ENCODE measurements around the gene CHST6. TPM values are rescaled to one million over a fixed set of nuclear protein-coding genes. Genes with fewer than 3 reads are reported as not detected.

Gene CHST6
- total and polyA plus RNA-seq, 9 of the 15 experiments (the other 6 are each of a cell fraction or from before 2014, with no cell fraction given), result 0.01 to 0.05 (median 0.02) TPM; not detected in 6

DNA sequence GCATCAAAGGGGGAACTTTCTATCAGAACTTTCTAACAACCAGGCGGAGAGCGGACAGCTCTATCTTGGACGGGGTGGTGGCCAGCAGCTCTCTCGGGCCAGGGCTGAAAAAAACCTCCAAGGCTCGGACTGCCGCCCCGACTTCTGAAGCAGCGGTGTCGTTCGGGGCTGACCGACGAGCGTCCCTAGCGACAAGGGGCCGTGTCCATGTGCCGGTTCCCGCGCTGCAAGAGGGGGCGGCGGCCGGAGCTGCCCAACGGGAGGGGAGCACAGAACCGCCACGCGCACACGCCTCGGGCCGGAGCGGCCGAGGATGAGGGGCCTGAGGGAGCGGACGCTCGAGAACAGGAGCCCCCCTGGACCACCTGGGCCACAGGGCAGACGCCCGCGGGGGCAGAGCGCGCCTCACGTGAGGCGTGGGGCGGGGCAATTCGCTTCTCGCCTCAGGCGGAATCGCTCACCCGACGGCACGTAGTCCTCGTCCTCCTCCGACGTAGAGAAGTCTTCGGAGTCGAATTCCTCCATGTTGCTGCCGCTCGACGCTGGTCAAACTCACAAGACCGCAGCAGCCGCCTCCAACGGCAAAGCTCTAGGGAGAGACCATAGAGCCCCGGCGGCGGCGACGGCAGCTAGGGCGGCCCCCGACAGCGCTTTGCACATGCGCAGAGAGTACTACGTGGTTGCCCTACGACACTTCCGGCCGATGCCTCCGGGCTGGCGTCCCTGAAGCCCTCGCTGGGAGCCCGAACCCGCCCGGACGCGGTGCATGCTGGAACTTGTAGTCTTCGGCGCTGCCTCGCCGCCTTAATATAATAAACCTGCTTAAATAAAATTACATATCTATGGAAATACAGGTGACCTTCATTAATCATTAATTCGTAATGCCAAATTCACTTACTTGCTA lies 62.2 kb downstream of the CHST6 start, which contains the start of gene CFDP1 (continued):
- TF ChIP-seq, protein P1, sequence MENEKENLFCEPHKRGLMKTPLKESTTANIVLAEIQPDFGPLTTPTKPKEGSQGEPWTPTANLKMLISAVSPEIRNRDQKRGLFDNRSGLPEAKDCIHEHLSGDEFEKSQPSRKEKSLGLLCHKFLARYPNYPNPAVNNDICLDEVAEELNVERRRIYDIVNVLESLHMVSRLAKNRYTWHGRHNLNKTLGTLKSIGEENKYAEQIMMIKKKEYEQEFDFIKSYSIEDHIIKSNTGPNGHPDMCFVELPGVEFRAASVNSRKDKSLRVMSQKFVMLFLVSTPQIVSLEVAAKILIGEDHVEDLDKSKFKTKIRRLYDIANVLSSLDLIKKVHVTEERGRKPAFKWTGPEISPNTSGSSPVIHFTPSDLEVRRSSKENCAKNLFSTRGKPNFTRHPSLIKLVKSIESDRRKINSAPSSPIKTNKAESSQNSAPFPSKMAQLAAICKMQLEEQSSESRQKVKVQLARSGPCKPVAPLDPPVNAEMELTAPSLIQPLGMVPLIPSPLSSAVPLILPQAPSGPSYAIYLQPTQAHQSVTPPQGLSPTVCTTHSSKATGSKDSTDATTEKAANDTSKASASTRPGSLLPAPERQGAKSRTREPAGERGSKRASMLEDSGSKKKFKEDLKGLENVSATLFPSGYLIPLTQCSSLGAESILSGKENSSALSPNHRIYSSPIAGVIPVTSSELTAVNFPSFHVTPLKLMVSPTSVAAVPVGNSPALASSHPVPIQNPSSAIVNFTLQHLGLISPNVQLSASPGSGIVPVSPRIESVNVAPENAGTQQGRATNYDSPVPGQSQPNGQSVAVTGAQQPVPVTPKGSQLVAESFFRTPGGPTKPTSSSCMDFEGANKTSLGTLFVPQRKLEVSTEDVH (IDR thresholded peaks at IDR 0.05; ENCODE audit: low read depth, partially characterized antibody), result peak; percentile 99
- TF ChIP-seq RBM15 (IDR thresholded peaks at IDR 0.05; ENCODE audit: insufficient read depth, low read length) (no peak), RBM22 (IDR thresholded peaks at IDR 0.05; ENCODE audit: low read depth, low read length, poor library complexity, severe bottlenecking) (peak; percentile 87), ZSCAN29 (IDR thresholded peaks at IDR 0.05) (no peak), NR1H2 (CRISPR knock-in tag; IDR thresholded peaks at IDR 0.05) (peak; percentile 32), MLX (CRISPR knock-in tag; conservative IDR thresholded peaks at IDR 0.05) (0 out of 4 replicates have a peak, but pooled peaks of 1 of the 2 experiments have one; percentile 84), SOX6 (IDR thresholded peaks at IDR 0.05) (peak; percentile 42; the same call in 1 of the 2 replicates), PHF8 (IDR thresholded peaks at IDR 0.05; ENCODE audit: borderline replicate concordance, low read length) (peak; percentile 66; the same call in 1 of the 2 replicates), NR4A1 (CRISPR knock-in tag; IDR thresholded peaks at IDR 0.05) (no peak), NR4A1 (tag; IDR thresholded peaks at IDR 0.05) (peak; percentile 62; the same call in 1 of the 2 replicates), NCOA6 (IDR thresholded peaks at IDR 0.05) (peak; percentile 100), ZBTB12 (CRISPR knock-in tag; IDR thresholded peaks at IDR 0.05) (peak; percentile 65; the same call in 1 of the 2 replicates), PHTF2 (CRISPR knock-in tag; IDR thresholded peaks at IDR 0.05) (no peak), ARHGAP35 (IDR thresholded peaks at IDR 0.05; ENCODE audit: partially characterized antibody) (peak; percentile 75), BRCA1 (IDR thresholded peaks at IDR 0.05) (no peak), BRCA1 (CRISPR knock-in tag; IDR thresholded peaks at IDR 0.05) (peak; percentile 96; the same call in 1 of the 2 replicates), NONO (IDR thresholded peaks at IDR 0.05; ENCODE audit: low read depth in 2 of 2, low read length in 1 of 2) (peak in 1 of 2 experiments; percentile 70; a peak in 1 of 4 replicates), ZBTB5 (IDR thresholded peaks at IDR 0.05) (no peak)
- TF ChIP-seq, protein P2, sequence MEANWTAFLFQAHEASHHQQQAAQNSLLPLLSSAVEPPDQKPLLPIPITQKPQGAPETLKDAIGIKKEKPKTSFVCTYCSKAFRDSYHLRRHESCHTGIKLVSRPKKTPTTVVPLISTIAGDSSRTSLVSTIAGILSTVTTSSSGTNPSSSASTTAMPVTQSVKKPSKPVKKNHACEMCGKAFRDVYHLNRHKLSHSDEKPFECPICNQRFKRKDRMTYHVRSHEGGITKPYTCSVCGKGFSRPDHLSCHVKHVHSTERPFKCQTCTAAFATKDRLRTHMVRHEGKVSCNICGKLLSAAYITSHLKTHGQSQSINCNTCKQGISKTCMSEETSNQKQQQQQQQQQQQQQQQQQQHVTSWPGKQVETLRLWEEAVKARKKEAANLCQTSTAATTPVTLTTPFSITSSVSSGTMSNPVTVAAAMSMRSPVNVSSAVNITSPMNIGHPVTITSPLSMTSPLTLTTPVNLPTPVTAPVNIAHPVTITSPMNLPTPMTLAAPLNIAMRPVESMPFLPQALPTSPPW (CRISPR knock-in tag; IDR thresholded peaks at IDR 0.05), result peak; percentile 60

Data from K562 (cell line).